GM21390 (cell line): ENCODE measurements around the gene MARCHF4.
"Not testable (repeated sequence)": the region's sequence is repeated elsewhere in the genome, so short reads cannot be mapped to it uniquely, and the experiment has no call there.

Experiments
- ATAC-seq: cut with Tn5 transposase; IDR thresholded peaks from one replicate; pipeline ENCODE4 v1.9.1; 2021; ENCODE audit not compliant: unreplicated experiment

Gene MARCHF4

DNA sequence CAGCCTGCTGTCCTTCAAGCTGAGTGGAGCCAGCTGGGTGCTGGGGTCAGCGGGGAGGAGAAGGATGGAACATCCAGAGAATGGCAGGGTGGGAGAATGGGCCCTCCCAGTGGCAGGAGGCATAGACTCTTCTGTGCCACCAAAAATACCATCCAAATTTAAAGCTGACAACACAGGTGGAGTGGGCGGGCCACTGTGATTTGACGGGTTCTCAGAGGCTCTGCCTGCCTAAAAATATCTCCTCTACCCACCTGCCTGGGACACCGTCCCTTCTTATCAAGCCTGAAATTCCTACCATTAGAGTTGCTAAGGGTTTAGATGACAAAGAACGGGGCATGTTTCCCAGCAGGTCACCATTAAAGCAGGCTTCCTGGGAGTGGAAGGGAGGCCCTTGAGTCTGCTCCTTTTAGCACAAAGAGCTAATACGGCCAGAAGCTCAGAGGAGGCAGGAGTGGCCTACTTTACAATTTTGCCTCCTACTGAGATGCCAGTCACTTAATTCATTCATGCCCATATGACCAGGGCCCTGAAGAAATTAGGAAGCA lies 19.8 kb upstream of the MARCHF4 start:
- ATAC-seq: no peak

DNA sequence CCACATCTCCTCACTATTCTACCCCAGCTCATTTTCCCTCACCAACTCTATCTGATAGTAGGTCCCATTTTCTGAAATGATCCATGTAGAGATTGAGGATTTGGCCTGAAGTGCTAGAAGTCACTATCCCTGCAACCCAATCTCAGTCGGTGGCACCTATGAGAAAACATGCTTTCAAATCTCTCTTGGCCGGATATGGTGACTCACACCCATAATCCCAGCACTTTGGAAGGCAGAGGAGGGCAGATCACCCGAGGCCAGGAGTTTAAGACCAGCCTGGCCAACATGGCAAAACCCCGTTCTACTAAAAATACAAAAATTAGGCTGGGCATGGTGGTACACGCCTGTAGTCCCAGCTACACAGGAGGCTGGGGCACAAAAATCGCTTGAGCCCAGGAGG lies 19.1 kb upstream of the MARCHF4 start:
- ATAC-seq: no peak

DNA sequence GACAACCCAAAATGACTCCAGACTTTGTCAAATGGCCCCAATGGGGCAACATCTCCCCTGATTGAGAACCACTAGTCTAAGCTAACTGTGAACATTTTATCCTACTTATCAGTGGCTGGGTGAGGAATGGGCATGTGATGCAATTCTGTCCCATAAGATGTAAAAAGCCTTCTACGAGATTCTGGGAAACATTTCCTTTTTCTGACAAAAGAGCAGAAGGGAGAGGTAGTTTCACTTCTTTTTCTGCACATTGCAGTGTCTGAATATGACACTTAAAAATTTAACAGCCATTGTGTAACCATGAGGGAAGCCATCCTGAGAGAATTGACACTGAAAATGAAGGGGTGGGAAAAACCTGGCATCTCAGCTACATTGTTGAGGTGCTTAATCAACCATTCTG lies 17.3 kb upstream of the MARCHF4 start:
- no peak for ATAC-seq

DNA sequence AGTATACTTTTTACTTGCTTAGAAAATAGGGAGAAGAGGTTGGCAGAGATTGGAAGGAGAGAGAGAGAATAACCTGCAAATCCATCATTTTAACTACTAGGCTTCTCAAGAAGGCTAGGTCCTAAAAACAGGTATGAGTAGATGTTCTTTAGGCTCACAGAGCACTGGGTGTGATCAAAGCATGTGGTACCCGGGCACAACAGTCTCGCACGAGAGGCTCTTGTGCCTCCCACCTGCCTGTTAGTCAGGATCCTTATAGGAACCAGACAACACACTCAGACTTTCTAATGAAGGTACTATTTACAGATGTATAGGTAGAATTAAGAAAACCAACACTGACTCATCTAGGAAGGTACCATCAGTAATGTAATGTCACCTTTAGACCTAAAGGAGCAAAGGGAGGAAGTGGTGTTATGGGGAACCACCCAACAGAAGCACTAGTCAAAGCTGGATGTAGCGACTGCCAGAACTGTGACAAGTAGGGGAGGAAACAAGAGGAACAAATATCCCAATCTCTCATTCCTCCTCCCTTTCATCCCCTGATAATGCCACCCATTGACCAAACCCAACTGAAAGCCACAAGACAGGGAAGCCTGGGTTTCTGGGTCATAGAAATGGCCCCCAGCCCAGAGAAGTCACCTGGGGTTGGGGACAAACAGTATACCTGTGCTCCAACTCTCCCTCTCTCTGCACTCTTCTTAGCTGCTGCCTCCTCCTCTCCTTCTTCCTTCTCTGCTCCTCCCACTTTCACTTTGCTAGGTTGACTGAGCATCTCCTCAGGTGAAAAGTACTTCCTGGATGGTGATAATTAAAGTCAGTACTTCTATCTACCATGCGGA lies 16.0 kb upstream of the MARCHF4 start:
- no peak for ATAC-seq

DNA sequence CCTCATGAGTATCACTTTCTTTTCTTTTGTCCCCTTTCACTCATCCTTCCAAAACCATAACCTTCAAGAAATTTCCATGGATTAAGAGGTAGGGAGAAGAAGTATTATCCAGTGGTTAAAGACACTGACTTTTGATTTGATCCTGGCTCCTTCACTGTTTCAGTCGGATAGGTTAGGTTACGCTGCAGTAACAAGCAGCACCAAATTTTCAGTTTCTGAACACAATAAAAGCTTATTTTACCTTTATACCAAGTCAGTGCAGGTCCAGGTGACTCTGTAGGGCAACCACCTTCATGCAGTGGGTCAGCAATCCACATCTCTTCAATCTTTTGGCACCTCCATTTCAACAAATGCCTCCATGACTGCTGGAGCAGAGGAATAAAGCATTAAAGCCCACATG lies 15.0 kb upstream of the MARCHF4 start:
- no peak for ATAC-seq

DNA sequence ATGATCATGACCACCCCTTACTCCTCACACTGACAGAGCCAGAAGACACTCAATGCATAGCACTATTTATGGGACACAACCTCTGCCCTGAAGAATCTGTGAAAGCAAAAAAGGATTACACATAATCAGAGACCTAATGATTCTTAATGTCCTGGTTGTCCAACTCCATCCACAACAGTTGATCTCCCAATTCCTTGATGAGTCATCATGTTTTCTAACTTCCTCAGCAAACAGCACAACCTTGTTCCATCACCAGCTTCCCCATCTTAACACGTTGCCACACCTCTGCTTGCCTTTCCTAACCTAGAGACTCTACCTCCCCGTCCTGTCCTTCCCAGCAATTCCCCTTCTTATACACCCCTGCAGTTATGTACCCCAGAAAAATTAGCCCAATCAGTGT lies 13.2 kb upstream of the MARCHF4 start:
- no peak for ATAC-seq

DNA sequence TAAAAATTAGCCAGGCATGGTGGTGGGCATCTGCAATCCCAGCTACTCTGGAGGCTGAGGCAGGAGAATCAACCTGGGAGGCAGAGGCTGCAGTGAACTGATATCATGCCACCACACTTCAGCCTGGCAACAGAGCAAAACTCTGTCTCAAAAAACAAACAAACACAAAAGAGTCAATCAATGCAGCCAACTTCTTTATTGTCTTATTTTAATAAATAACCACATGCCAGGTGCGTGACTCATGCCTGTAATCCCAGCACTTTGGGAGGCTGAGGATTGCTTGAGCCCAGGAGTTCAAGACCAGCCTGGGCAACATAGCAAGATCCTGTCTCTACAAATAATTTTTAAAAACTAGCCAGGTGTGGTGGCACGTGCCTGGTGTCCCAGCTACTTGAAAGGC lies 12.1 kb upstream of the MARCHF4 start:
- ATAC-seq: not testable (repeated sequence)

DNA sequence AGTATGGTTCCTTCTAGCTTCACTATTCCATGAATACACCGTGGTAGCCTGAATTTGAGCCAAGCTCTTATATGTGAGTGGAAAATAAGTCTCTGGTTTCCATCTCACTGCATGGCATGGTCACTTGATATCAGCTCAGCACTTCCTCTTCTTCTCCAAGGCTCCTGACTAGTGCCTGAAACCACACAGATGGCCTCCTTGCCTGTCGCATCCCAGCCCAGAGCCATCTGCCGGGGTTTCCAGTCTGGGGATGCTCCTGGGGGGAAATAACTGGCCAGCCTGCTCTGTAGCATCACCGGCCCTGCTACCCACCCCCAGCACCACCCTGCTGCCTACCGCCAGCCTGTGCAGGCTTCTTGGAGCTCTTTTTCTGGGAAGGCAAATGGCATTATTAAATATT lies 7.7 kb upstream of the MARCHF4 start:
- ATAC-seq: no peak

DNA sequence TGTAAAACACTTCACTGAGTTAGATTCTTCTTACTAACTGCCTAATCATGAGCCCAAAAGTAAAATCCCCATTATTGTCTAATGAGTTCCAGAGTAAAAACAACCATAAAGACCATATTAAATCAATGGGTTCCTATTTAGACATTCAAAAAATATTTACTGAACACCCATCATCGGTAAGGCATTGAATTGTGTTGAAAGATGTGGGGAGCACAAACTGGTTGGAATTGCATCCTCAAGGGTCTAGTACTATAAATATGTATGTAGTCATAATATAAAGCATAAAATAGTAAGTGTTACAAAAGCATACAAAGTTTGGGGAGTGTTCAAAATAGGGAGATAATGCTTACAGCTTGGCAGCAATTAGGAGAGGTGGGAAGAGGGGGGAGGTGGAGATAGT lies 3.0 kb upstream of the MARCHF4 start:
- no peak for ATAC-seq

DNA sequence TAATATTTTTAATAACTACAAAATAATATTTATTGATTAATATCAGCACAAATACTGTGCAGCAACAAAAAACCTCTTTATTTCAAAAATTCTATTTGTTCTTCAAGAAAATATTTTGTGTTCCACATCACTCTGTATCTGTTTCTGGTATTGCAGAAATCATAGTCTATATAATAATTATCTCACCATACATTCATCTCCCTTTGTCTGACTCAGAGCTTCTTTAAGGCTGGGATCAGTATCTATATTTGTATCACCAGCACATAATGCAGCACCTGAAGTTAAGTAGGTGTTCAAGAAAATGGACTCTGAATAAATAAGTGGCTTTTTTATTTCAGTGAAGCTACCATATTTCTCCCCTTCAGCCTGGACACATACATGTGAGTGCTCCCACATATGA lies 1.6 kb upstream of the MARCHF4 start:
- ATAC-seq: no peak

DNA sequence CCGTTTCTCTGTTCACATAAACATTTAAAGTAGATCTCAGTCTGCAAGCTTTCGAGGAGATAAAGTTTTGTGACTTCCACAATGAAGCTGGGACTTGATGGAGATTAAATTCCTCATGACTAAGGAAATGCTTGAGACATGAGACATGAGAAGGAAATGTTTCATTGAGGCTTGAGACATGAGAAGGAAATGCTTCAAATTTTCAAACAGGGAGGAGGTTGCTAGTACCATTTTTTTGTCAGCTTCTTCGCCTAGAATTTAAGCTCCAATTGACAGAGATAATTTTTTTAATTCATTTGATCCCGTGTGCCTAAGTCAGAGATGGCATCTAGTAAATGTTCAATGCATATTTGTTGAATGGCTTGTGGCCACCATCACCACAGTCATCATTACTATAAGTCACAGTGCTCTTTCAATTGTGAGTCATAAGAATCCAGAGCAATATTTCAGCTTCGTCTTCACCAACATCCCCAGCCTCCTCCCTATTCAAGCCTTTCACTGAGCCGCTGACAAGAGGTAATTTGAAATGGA lies 543 bp upstream of the MARCHF4 start:
- ATAC-seq: no peak

DNA sequence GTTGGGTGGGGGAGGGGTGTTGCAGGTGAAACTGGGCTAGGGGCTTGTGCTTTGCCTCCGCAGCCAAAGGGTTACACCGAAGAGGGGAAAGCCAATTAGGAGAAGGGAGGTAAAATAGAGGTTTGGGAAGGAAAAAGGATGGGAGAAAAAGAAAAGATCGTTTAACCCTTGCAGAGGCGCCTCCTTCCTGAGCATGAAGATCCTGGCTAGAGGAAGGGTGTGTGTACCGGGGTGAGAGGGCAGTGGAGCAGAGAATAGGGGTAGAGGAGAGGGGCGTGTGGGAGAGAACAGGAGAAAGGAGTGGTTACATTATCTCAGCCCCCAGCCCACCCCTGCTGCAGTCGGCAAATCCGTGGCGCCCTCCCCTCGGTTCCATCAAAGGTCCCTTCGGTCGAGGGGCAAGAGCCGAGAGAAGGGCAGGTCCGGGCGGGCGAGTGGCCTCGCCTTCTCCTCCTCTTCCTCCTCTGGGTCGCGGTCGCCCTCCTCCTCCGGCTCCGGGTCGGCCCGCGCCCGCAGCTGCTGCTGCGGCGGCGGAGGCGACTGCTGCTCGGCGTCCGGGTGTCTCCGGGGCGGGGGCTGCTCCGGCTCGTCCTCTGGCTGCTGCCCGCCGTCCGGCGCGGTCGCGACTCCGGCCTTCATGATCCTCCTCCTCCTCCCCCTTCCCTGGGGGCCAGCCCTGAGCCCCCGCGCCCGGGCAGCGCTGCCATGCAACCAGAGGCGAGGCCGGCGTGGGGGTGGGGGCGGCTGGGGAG lies 1.1 kb downstream of the MARCHF4 start:
- ATAC-seq: no peak

DNA sequence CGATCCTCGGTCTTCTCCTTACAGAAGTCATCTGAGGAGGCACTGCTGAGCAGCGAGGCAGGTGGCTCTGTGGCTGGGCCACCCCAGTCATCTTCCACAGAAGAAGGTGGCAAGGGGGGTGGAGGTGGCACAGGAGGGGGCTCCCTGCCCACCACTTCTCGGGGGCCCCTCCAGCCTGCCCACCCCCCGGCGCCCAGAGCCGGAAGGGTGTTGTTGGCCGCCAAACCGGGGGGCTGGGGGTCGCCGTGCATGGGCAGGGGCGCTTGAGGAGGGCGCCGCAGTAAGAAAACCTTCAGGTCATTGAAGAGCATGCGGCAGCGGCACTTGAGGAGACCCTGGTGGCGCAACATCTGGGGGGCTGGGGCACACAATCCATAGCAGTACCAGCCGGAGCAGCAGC lies 2.5 kb downstream of the MARCHF4 start:
- ATAC-seq: no peak

DNA sequence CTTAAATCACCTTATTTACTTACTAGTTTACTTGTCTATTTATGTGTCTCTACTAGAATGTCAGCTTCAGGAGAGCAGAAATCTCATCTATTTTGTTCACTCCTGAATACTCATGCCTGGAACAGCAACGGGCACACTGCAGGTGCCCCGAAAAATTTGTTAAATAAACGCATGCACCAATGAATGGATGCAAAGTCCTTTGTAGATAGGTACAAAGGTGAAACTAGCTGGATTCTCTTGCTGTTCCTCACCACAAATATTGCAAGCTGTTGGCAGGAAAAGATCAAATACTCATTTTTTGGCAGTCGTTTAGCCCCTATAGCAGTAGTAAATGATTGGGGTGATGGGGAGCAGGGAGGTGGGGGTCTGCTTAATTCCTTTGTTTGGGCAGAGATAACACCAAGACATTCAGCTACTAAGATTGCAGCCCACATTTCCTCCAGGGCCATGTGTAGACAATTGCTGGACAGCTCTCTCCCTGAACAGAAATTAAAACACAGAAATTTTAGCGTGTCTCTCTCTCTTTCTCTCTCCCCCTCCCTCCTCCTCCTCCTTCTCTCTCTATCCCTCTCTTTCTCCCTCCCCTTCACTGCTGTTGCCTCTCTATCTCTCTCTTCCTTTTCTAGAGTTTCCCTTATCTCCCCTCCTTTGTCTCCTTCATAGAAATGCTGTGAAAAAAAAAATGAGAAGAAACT lies 5.4 kb downstream of the MARCHF4 start:
- ATAC-seq: no peak

DNA sequence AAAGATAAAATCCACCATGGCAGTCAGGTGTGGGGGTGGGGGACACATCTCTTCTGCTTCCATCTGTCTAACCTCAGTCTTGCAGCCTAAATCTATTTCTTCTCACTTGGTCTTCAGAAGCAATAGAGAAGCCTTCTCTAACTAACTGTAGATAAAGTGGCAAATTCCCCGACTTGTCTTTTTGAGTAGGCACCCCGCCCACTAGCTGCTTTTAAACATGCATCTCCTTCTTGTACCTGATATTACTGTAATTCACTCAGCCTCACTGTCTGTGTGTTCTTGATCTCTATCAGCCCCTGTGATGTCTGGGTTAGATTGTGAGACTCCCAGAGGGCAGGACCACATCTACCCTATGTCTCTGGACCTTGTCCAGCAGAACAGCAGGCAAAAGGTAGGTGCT lies 6.8 kb downstream of the MARCHF4 start:
- ATAC-seq: no peak

DNA sequence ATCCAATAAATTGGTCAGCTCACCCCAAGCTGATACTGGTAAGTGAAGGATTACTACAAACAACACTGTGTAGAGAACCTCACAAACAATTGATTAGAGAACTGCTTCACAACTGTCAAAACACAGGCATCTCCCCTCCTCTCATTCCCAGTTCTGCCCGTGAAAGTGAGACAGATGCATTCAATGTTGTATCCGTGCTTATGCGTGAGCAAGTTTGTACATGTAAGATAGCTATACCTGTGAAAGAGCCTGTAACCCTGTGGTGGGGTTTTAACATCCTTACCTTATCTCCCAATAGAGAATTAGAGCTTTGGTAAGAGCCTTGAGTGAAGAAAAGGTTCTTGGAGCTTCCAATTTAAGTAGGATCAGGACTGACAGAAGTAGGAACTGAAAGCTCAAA lies 9.1 kb downstream of the MARCHF4 start:
- no peak for ATAC-seq

DNA sequence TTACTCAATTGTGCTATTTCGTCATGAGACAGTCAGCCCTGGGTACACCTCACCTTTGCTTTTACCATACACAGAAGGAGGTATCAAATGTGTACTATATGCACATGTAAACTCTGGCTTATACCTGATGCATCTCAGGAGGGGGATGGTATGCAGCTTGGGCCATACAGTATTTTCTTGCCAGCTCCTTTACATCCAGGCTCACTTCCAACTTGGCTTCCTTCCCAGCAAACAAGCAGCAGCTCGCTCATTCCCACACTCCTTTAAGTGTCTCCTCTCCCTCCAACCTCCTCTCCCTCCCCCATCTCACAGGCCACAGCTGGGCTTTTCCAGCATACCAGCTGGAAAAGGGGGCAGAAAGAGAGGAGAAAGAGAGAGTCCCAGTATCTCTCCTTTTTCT lies 9.6 kb downstream of the MARCHF4 start:
- no peak for ATAC-seq

DNA sequence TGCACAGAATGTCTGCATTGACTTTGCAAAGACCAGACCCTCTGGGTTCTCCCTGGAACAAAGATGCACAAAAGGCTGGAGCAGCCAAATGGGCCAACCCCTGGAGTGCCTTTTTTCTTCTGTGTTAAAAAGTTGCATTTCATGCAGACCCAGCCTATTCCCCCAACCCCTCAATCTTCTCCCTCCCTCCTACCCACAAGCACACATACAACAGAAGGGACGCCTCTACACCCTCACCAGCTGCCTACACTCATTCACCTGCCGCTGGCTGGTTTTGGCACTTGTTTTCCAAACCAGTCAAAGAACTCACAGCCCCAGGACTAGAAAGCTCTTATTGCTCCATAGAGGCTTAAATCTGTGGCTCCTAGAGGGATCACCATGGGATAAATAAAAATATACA lies 16.6 kb downstream of the MARCHF4 start:
- ATAC-seq: no peak

DNA sequence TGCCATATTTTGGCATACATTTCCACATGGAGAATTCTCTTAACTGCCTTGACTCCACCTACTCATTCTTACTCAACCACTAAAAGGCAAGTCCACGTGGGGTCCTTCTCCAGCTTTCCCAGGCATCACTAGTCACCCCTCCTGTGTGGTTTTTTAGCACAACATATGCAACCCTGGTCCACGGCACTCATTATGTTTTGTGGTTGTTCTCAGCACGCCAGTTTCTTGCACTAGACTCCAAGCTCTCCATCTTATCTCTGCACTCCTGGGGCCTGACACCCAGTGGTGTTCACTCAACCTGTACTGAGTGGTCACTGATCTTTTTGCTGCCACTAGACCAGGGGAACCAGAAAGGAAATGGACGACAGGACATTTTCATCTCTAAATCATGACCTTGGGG lies 18.0 kb downstream of the MARCHF4 start:
- no peak for ATAC-seq

DNA sequence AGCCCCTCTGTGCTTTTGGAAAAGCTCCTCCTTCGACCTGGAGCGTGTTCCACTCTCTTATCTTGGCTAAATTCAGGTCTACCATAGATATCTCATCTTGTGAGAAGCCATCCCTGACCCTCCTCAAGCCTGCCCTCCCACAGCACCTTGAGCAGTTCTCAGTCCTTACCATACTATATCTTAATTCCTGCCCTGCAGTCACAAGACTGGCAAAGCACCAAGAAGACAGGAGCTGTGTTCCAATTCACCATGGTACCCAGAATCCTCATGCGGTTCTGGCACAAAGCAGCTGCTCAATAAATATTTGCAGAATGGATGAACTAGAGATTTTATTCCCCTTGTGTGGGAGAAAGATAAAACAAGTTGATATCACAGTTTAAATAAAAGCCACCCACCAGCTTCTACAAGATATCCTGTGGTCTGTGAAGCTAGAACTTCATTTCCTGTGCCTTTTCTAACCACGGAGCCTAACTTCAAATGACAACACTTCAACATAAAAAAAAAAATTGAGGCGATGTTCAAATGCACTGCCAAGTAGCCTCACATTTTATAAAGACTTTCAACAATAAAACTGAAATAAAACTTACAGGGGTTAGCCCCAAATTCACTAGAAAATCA lies 19.5 kb downstream of the MARCHF4 start:
- ATAC-seq: no peak
